ENCODE measurements around the gene TBL1XR1. TPM values are rescaled to one million over a fixed set of nuclear protein-coding genes. Genes with fewer than 3 reads are reported as not detected.

TBL1XR1 gene
- total and polyA plus RNA-seq, 2 of the 13 experiments (the other 11 are each of a cell fraction or from before 2014, with no cell fraction given) = 57.7 to 62.5 TPM

- CTCF ChIA-PET (ENCODE audit: low intra/inter-chr PET ratio, low total read pairs) = no interaction called here
- 100% methylated on average over 4 of the region's 4 CpGs for WGBS (ENCODE audit: low lambda C conversion rate)
- Histone ChIP-seq H2AFZ (ENCODE audit: low read length) (no peak overlapping the region), H3K9ac (ENCODE audit: insufficient read depth, low read depth, low read length) (no peak overlapping the region), H3K4me2 (ENCODE audit: low read depth, low read length) (no peak overlapping the region), H3K27ac (ENCODE audit: extremely low read length, insufficient read depth, low read length) (no peak overlapping the region), H3K27me3 (ENCODE audit: control insufficient read depth in 1 of 2, insufficient read depth in 2 of 2, low read length in 2 of 2) (no peaks in the 10 kb centered on the region), H3K36me3 (replicated peaks in 1 of 2; ENCODE audit: control insufficient read depth in 1 of 2, insufficient read depth in 2 of 2, low read length in 2 of 2) (peaks cover 8 to 38% of the 10 kb centered on the region in 2 experiments), H3K4me1 (ENCODE audit: insufficient read depth, low read length) (no peaks in the 10 kb centered on the region), H3K79me2 (ENCODE audit: insufficient read depth, low read length) (no peaks in the 10 kb centered on the region), H4K20me1 (ENCODE audit: insufficient read depth, low read length) (no peaks in the 10 kb centered on the region), H3K4me3 (replicated peaks in 1 of 3; ENCODE audit: insufficient read depth in 1 of 3, low read depth in 2 of 3, low read length in 3 of 3) (no peak overlapping the region), H3K9me3 (ENCODE audit: low read length) (no peaks in the 10 kb centered on the region)
- in situ Hi-C loops (cut with HindIII; ENCODE audit: extremely low pct_ligation_motif_present, low pct_unique_long_range_greater_than_20kb) (no loop called here), intact Hi-C loops (cut with micrococcal nuclease; ENCODE audit: unreplicated experiment) (no loop called here)
- POLR2A ChIA-PET = no interaction called here
- FAIRE-seq = no peak
- no TSS peak for BruUV-seq (replicated peaks)
- DNase-seq (ENCODE audit: low spot score) = no peak
- no peak for ATAC-seq
- TF ChIP-seq ZNF441 (CRISPR knock-in tag; IDR thresholded peaks at IDR 0.05; ENCODE audit: borderline replicate concordance) (no peak), KAT2B (IDR thresholded peaks at IDR 0.05; ENCODE audit: borderline replicate concordance, low read depth, low read length) (no peak), ZNF253 (CRISPR knock-in tag; IDR thresholded peaks at IDR 0.05; ENCODE audit: borderline replicate concordance) (no peak), ZBTB7B (CRISPR knock-in tag; IDR thresholded peaks at IDR 0.05) (no peak)
- TF ChIP-seq, protein P1, sequence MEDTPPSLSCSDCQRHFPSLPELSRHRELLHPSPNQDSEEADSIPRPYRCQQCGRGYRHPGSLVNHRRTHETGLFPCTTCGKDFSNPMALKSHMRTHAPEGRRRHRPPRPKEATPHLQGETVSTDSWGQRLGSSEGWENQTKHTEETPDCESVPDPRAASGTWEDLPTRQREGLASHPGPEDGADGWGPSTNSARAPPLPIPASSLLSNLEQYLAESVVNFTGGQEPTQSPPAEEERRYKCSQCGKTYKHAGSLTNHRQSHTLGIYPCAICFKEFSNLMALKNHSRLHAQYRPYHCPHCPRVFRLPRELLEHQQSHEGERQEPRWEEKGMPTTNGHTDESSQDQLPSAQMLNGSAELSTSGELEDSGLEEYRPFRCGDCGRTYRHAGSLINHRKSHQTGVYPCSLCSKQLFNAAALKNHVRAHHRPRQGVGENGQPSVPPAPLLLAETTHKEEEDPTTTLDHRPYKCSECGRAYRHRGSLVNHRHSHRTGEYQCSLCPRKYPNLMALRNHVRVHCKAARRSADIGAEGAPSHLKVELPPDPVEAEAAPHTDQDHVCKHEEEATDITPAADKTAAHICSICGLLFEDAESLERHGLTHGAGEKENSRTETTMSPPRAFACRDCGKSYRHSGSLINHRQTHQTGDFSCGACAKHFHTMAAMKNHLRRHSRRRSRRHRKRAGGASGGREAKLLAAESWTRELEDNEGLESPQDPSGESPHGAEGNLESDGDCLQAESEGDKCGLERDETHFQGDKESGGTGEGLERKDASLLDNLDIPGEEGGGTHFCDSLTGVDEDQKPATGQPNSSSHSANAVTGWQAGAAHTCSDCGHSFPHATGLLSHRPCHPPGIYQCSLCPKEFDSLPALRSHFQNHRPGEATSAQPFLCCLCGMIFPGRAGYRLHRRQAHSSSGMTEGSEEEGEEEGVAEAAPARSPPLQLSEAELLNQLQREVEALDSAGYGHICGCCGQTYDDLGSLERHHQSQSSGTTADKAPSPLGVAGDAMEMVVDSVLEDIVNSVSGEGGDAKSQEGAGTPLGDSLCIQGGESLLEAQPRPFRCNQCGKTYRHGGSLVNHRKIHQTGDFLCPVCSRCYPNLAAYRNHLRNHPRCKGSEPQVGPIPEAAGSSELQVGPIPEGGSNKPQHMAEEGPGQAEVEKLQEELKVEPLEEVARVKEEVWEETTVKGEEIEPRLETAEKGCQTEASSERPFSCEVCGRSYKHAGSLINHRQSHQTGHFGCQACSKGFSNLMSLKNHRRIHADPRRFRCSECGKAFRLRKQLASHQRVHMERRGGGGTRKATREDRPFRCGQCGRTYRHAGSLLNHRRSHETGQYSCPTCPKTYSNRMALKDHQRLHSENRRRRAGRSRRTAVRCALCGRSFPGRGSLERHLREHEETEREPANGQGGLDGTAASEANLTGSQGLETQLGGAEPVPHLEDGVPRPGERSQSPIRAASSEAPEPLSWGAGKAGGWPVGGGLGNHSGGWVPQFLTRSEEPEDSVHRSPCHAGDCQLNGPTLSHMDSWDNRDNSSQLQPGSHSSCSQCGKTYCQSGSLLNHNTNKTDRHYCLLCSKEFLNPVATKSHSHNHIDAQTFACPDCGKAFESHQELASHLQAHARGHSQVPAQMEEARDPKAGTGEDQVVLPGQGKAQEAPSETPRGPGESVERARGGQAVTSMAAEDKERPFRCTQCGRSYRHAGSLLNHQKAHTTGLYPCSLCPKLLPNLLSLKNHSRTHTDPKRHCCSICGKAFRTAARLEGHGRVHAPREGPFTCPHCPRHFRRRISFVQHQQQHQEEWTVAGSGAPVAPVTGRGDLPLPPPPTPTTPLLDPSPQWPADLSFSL (CRISPR knock-in tag; IDR thresholded peaks at IDR 0.05) = no peak
These were observed 161.6 kb downstream of the TBL1XR1 start for GRCh38 chr3:177035676-177036075.
